Thyroid gland (tissue), 4 donors: ENCODE results near the gene FASTK. TPM values are rescaled to one million over a fixed set of nuclear protein-coding genes. Genes with fewer than 3 reads are reported as not detected.

Source experiments
- DNase-seq, 2 donors: peaks; one replicate each; pipeline ENCODE4 v3.0.0-alpha.2; 2019
- H3K27ac ChIP-seq, 3 donors: fragments of 200-600 bp; sonication (generic); 1 replicate in 2 of 3; 2 replicates in 1 of 3; pipeline ENCODE4 v1.5.1; 2016 to 2019; ENCODE audit warnings: mild to moderate bottlenecking in 1 of 3, moderate library complexity in 1 of 3
- H3K27me3 ChIP-seq: fragments of 200-600 bp; sonication (generic); one replicate; pipeline ENCODE4 v1.5.1; 2019
- H3K36me3 ChIP-seq, 2 donors: fragments of 200-600 bp; sonication (generic); one replicate each; pipeline ENCODE4 v1.5.1; 2016 to 2019
- H3K4me1 ChIP-seq, 2 donors: fragments of 200-600 bp; sonication (generic); one replicate each; pipeline ENCODE4 v1.5.1; 2017 to 2019
- H3K4me3 ChIP-seq, 3 donors: fragments of 200-600 bp; sonication (generic); replicated peaks in 1 of 3; 1 replicate in 2 of 3; 2 replicates in 1 of 3; pipeline ENCODE4 v1.5.1; 2016; ENCODE audit warnings: mild to moderate bottlenecking in 1 of 3
- H3K9me3 ChIP-seq: fragments of 200-600 bp; sonication (generic); one replicate; pipeline ENCODE4 v1.5.1; 2017
- CTCF ChIP-seq, 6 experiments: fragments of 200-600 bp in 3 of 6; fragments of 450-650 bp in 3 of 6; sonication (generic) in 3 of 6; IDR thresholded peaks; one replicate each; pipeline ENCODE4 v1.5.1; 2016 to 2019; ENCODE audit warnings: antibody characterized with exemption in 6 of 6, mild to moderate bottlenecking in 2 of 6, inconsistent platforms in 1 of 6, moderate library complexity in 1 of 6
- POLR2A ChIP-seq, 2 donors: fragments of 450-650 bp; IDR thresholded peaks; one replicate each; pipeline ENCODE4 v1.6.1; 2017; ENCODE audit warnings: antibody characterized with exemption in 2 of 2, mild to moderate bottlenecking in 2 of 2, moderate library complexity in 1 of 2
- WGBS, 2 donors: methylation state at CpG; one replicate each; pipeline ENCODE4 v1.1.5; 2017; 5-methylcytosine and 5-hydroxymethylcytosine counted together
- intact Hi-C: fragments of 100-400 bp; cut with DNase I; formaldehyde crosslinking; loops from one replicate; pipeline ENCODE4 v1.15.1; 2023
- total RNA-seq, 4 donors: library from RNA; depleted of rRNA; stranded (reverse); fragments of >200 nt; gene quantifications; one replicate each; pipeline ENCODE4 v1.2.3, GENCODE V29; 2016

FASTK gene
- total RNA-seq, 4 donors from 2014 or later, result 71.8 to 114 (median 78.8) TPM

GRCh38 chr7:151103973-151104372 is 23.4 kb upstream of the FASTK start:
- peaks cover 0 to 8% of the 10 kb centered on the region in 2 donors for H3K4me1 ChIP-seq
- intact Hi-C loops, result no loop called here
- H3K9me3 ChIP-seq, result no peaks in the 10 kb centered on the region
- no peak overlapping the region for H3K27ac ChIP-seq
- no peak overlapping the region for H3K4me3 ChIP-seq
- TF ChIP-seq CTCF (IDR thresholded peaks at IDR 0.05) (no peak), POLR2A (IDR thresholded peaks at IDR 0.05) (no peak)
- H3K27me3 ChIP-seq, result no peaks in the 10 kb centered on the region
- no peaks in the 10 kb centered on the region for H3K36me3 ChIP-seq
- DNase-seq, result no peak
- WGBS, 2 donors, result 93 to 96% methylated on average over 11 of the region's 12 CpGs

- H3K36me3 ChIP-seq, result no peaks in the 10 kb centered on the region
- intact Hi-C loops, result no loop called here
- DNase-seq, result no peak
Observed at GRCh38 chr7:151102991-151103390, 22.4 kb upstream of the FASTK start.

GRCh38 chr7:151101621-151102396 is 21.2 kb upstream of the FASTK start:
- H3K27ac ChIP-seq, result no peak overlapping the region
- no peaks in the 10 kb centered on the region for H3K9me3 ChIP-seq
- DNase-seq, result no peak
- no peak for TF ChIP-seq CTCF (IDR thresholded peaks at IDR 0.05)
- TF ChIP-seq POLR2A (IDR thresholded peaks at IDR 0.05), result no peak
- H3K27me3 ChIP-seq, result no peaks in the 10 kb centered on the region
- peaks cover 0 to 14% of the 10 kb centered on the region in 2 donors for H3K4me1 ChIP-seq
- H3K36me3 ChIP-seq, result no peaks in the 10 kb centered on the region
- intact Hi-C loops, result no loop called here
- H3K4me3 ChIP-seq, result no peak overlapping the region
- 85 to 88% methylated on average over 21 to 24 of the region's 24 CpGs for WGBS, 2 donors

More at GRCh38 chr7:151102991-151103390, 22.4 kb upstream of the FASTK start:
- WGBS, 2 donors, result 81 to 86% methylated on average over 3 of the region's 3 CpGs
- H3K27ac ChIP-seq, result no peak overlapping the region
- no peaks in the 10 kb centered on the region for H3K9me3 ChIP-seq
- TF ChIP-seq CTCF (IDR thresholded peaks at IDR 0.05), result no peak
- no peak for TF ChIP-seq POLR2A (IDR thresholded peaks at IDR 0.05)
- H3K27me3 ChIP-seq, result no peaks in the 10 kb centered on the region
- H3K4me3 ChIP-seq, result no peak overlapping the region
- H3K4me1 ChIP-seq, result peaks cover 0 to 8% of the 10 kb centered on the region in 2 donors

- H3K9me3 ChIP-seq, result no peaks in the 10 kb centered on the region
- no peaks in the 10 kb centered on the region for H3K27me3 ChIP-seq
- no peak overlapping the region for H3K4me3 ChIP-seq
- no peak for DNase-seq
- TF ChIP-seq POLR2A (IDR thresholded peaks at IDR 0.05) (no peak), CTCF (IDR thresholded peaks at IDR 0.05) (no peak)
- intact Hi-C loops, result no loop called here
- no peaks in the 10 kb centered on the region for H3K36me3 ChIP-seq
- H3K4me1 ChIP-seq, result peaks cover 0 to 14% of the 10 kb centered on the region in 2 donors
- 89 to 92% methylated on average over 9 to 10 of the region's 10 CpGs for WGBS, 2 donors
- H3K27ac ChIP-seq, result no peak overlapping the region
Observed at GRCh38 chr7:151100921-151101320, 20.3 kb upstream of the FASTK start.

- DNase-seq, result no peak
- intact Hi-C loops, result no loop called here
- Histone ChIP-seq H3K4me1 (peaks cover 0 to 14% of the 10 kb centered on the region in 2 donors), H3K27ac (no peak overlapping the region), H3K36me3 (no peaks in the 10 kb centered on the region), H3K27me3 (no peaks in the 10 kb centered on the region), H3K4me3 (no peak overlapping the region), H3K9me3 (no peaks in the 10 kb centered on the region)
- 69% methylated on average over 13 to 19 of the region's 20 CpGs for WGBS, 2 donors
- TF ChIP-seq POLR2A (IDR thresholded peaks at IDR 0.05), result no peak
- TF ChIP-seq CTCF (IDR thresholded peaks at IDR 0.05), result no peak
Observed at GRCh38 chr7:151099486-151100211, 19.0 kb upstream of the FASTK start.
